LNCAP (cell line): ENCODE measurements around the gene GNAO1.

ENCODE experiments used
- CTCF ChIP-seq: fragments of 450-650 bp; IDR thresholded peaks from 2 replicates; pipeline ENCODE4 v1.5.1; 2017; ENCODE audit warnings: mild to moderate bottlenecking

GNAO1 gene

GRCh38 chr16:56262551-56263245 is 71.4 kb downstream of the GNAO1 start:
- TF ChIP-seq CTCF: no peak

- no peak for TF ChIP-seq CTCF
Observed at GRCh38 chr16:56263711-56264608, 72.7 kb downstream of the GNAO1 start.

GRCh38 chr16:56264609-56264972 is 73.3 kb downstream of the GNAO1 start:
- TF ChIP-seq CTCF: no peak

- TF ChIP-seq CTCF: no peak
Observed at GRCh38 chr16:56265184-56265583, 73.9 kb downstream of the GNAO1 start.

- no peak for TF ChIP-seq CTCF
Observed at GRCh38 chr16:56265746-56266145, 74.5 kb downstream of the GNAO1 start.

- TF ChIP-seq CTCF: no peak
Observed at GRCh38 chr16:56266641-56267607, 75.6 kb downstream of the GNAO1 start.

GRCh38 chr16:56267888-56268287 is 76.6 kb downstream of the GNAO1 start:
- TF ChIP-seq CTCF: no peak
